Measurements from ENCODE around the gene FAM210A. TPM values are rescaled to one million over a fixed set of nuclear protein-coding genes. Genes with fewer than 3 reads are reported as not detected.
A peak's percentile ranks its signal among the peaks of the same experiment; 100 is the strongest.

The FAM210A gene
- total and polyA plus RNA-seq, 9 of the 15 experiments (the other 6 are each of a cell fraction or from before 2014, with no cell fraction given): 8.3 to 41.7 (median 19.1) TPM

GRCh38 chr18:13726232-13726971, at the start of gene FAM210A, which contains the start of gene RNMT (continued):
- TF ChIP-seq ZNF277 (CRISPR knock-in tag; IDR thresholded peaks at IDR 0.05; ENCODE audit: borderline replicate concordance): no peak
- no peak for TF ChIP-seq ZNF780A (CRISPR knock-in tag; IDR thresholded peaks at IDR 0.05)
- TF ChIP-seq ZNF384 (IDR thresholded peaks at IDR 0.05; ENCODE audit: low read depth, low read length): 0 out of 2 replicates have a peak, but pooled peaks have one; percentile 13
- no peak for TF ChIP-seq ZBTB33 (CRISPR knock-in tag; IDR thresholded peaks at IDR 0.05)
- TF ChIP-seq ZNF584 (CRISPR knock-in tag; IDR thresholded peaks at IDR 0.05; ENCODE audit: low read depth): no peak
- no peak for TF ChIP-seq ESRRB (CRISPR knock-in tag; IDR thresholded peaks at IDR 0.05; ENCODE audit: borderline replicate concordance)
- no peak for TF ChIP-seq FOS (IDR thresholded peaks at IDR 0.05; ENCODE audit: extremely low read depth, insufficient read length)
- TF ChIP-seq ATF6 (CRISPR knock-in tag; IDR thresholded peaks at IDR 0.05): peak; percentile 36; the same call in 1 of the 2 replicates
- TF ChIP-seq MITF (IDR thresholded peaks at IDR 0.05): peak; percentile 92
- no peak for TF ChIP-seq HDAC8 (tag; IDR thresholded peaks at IDR 0.05)
- no peak for TF ChIP-seq ZNF239 (CRISPR knock-in tag; IDR thresholded peaks at IDR 0.05)
- peak; percentile 69; the same call in 1 of the 2 replicates for TF ChIP-seq ERF (CRISPR knock-in tag; IDR thresholded peaks at IDR 0.05)
- TF ChIP-seq CTBP1 (IDR thresholded peaks at IDR 0.05; ENCODE audit: borderline replicate concordance): peak; percentile 61; the same call in 1 of the 2 replicates
- no peak for TF ChIP-seq RBM22 (IDR thresholded peaks at IDR 0.05; ENCODE audit: low read depth, low read length, poor library complexity, severe bottlenecking)
- TF ChIP-seq GABPB1 (CRISPR knock-in tag; IDR thresholded peaks at IDR 0.05): peak; percentile 97
- TF ChIP-seq CHAMP1 (IDR thresholded peaks at IDR 0.05): no peak
- peak; percentile 100 for TF ChIP-seq USF2 (CRISPR knock-in tag; IDR thresholded peaks at IDR 0.05)

Data from K562 (cell line).